Measurements from ENCODE around the gene NDUFA8.
"Not testable (repeated sequence)": the region's sequence is repeated elsewhere in the genome, so short reads cannot be mapped to it uniquely, and the experiment has no call there.

NDUFA8 gene

GRCh38 chr9:122124528-122124927 is 35.1 kb downstream of the NDUFA8 start:
- no peaks in the 10 kb centered on the region for H3K9me3 Mint-ChIP-seq
- no peak overlapping the region for H3K4me3 Mint-ChIP-seq
- no peak overlapping the region for H3K27ac Mint-ChIP-seq
- peaks cover 25% of the 10 kb centered on the region for H3K27me3 Mint-ChIP-seq
- H3K4me1 Mint-ChIP-seq (ENCODE audit: low read depth), result peaks cover 16% of the 10 kb centered on the region
- H3K36me3 Mint-ChIP-seq (ENCODE audit: low read depth), result no peaks in the 10 kb centered on the region

- no peak overlapping the region for H3K4me3 Mint-ChIP-seq
- H3K4me1 Mint-ChIP-seq (ENCODE audit: low read depth), result peaks cover 16% of the 10 kb centered on the region
- H3K27ac Mint-ChIP-seq, result no peak overlapping the region
- H3K27me3 Mint-ChIP-seq, result peaks cover 25% of the 10 kb centered on the region
- H3K36me3 Mint-ChIP-seq (ENCODE audit: low read depth), result no peaks in the 10 kb centered on the region
- no peaks in the 10 kb centered on the region for H3K9me3 Mint-ChIP-seq
Measured at GRCh38 chr9:122124048-122124447, 35.5 kb downstream of the NDUFA8 start.

GRCh38 chr9:122122903-122123632 is 36.5 kb downstream of the NDUFA8 start:
- no peak overlapping the region for H3K4me3 Mint-ChIP-seq
- no peak overlapping the region for H3K27ac Mint-ChIP-seq
- H3K27me3 Mint-ChIP-seq, result peaks cover 25% of the 10 kb centered on the region
- no peaks in the 10 kb centered on the region for H3K36me3 Mint-ChIP-seq (ENCODE audit: low read depth)
- H3K4me1 Mint-ChIP-seq (ENCODE audit: low read depth), result peaks cover 16% of the 10 kb centered on the region
- H3K9me3 Mint-ChIP-seq, result no peaks in the 10 kb centered on the region

- no peak overlapping the region for H3K27ac Mint-ChIP-seq
- no peaks in the 10 kb centered on the region for H3K9me3 Mint-ChIP-seq
- H3K4me1 Mint-ChIP-seq (ENCODE audit: low read depth), result peaks cover 15% of the 10 kb centered on the region
- H3K27me3 Mint-ChIP-seq, result peaks cover 20% of the 10 kb centered on the region
- H3K36me3 Mint-ChIP-seq (ENCODE audit: low read depth), result no peaks in the 10 kb centered on the region
- no peak overlapping the region for H3K4me3 Mint-ChIP-seq
Measured at GRCh38 chr9:122122468-122122867, 37.1 kb downstream of the NDUFA8 start.

- H3K4me3 Mint-ChIP-seq, result no peak overlapping the region
- H3K27me3 Mint-ChIP-seq, result peaks cover 17% of the 10 kb centered on the region
- H3K4me1 Mint-ChIP-seq (ENCODE audit: low read depth), result peaks cover 12% of the 10 kb centered on the region
- no peak overlapping the region for H3K27ac Mint-ChIP-seq
- H3K9me3 Mint-ChIP-seq, result no peaks in the 10 kb centered on the region
- no peaks in the 10 kb centered on the region for H3K36me3 Mint-ChIP-seq (ENCODE audit: low read depth)
Measured at GRCh38 chr9:122121931-122122330, 37.6 kb downstream of the NDUFA8 start.

- H3K27me3 Mint-ChIP-seq, result peaks cover 14% of the 10 kb centered on the region
- H3K9me3 Mint-ChIP-seq, result no peaks in the 10 kb centered on the region
- no peak overlapping the region for H3K27ac Mint-ChIP-seq
- peaks cover 9% of the 10 kb centered on the region for H3K4me1 Mint-ChIP-seq (ENCODE audit: low read depth)
- no peak overlapping the region for H3K4me3 Mint-ChIP-seq
- H3K36me3 Mint-ChIP-seq (ENCODE audit: low read depth), result no peaks in the 10 kb centered on the region
Measured at GRCh38 chr9:122121391-122121790, 38.2 kb downstream of the NDUFA8 start.

- Mint-ChIP-seq H3K4me1 (ENCODE audit: low read depth) (peaks cover 5% of the 10 kb centered on the region), H3K27ac (no peak overlapping the region), H3K27me3 (peaks cover 9% of the 10 kb centered on the region), H3K4me3 (no peak overlapping the region), H3K9me3 (no peaks in the 10 kb centered on the region), H3K36me3 (ENCODE audit: low read depth) (no peaks in the 10 kb centered on the region)
Measured at GRCh38 chr9:122120316-122121071, 39.1 kb downstream of the NDUFA8 start.

- no peak overlapping the region for H3K4me3 Mint-ChIP-seq
- no peaks in the 10 kb centered on the region for H3K36me3 Mint-ChIP-seq (ENCODE audit: low read depth)
- H3K9me3 Mint-ChIP-seq, result no peaks in the 10 kb centered on the region
- H3K27ac Mint-ChIP-seq, result no peak overlapping the region
- no peaks in the 10 kb centered on the region for H3K4me1 Mint-ChIP-seq (ENCODE audit: low read depth)
- H3K27me3 Mint-ChIP-seq, result peaks cover 3% of the 10 kb centered on the region
Measured at GRCh38 chr9:122119721-122120120, 39.9 kb downstream of the NDUFA8 start.

- H3K36me3 Mint-ChIP-seq (ENCODE audit: low read depth), result no peaks in the 10 kb centered on the region
- H3K4me3 Mint-ChIP-seq, result no peak overlapping the region
- peaks cover 3% of the 10 kb centered on the region for H3K27me3 Mint-ChIP-seq
- H3K9me3 Mint-ChIP-seq, result no peaks in the 10 kb centered on the region
- H3K27ac Mint-ChIP-seq, result no peak overlapping the region
- no peaks in the 10 kb centered on the region for H3K4me1 Mint-ChIP-seq (ENCODE audit: low read depth)
Measured at GRCh38 chr9:122119166-122119521, 40.4 kb downstream of the NDUFA8 start.

GRCh38 chr9:122118343-122119165 is 41.0 kb downstream of the NDUFA8 start:
- no peaks in the 10 kb centered on the region for H3K9me3 Mint-ChIP-seq
- H3K27ac Mint-ChIP-seq, result no peak overlapping the region
- H3K27me3 Mint-ChIP-seq, result peaks cover 3% of the 10 kb centered on the region
- no peaks in the 10 kb centered on the region for H3K4me1 Mint-ChIP-seq (ENCODE audit: low read depth)
- H3K4me3 Mint-ChIP-seq, result no peak overlapping the region
- H3K36me3 Mint-ChIP-seq (ENCODE audit: low read depth), result no peaks in the 10 kb centered on the region

- H3K36me3 Mint-ChIP-seq (ENCODE audit: low read depth); H3K4me3 Mint-ChIP-seq; H3K27me3 Mint-ChIP-seq; H3K27ac Mint-ChIP-seq; H3K9me3 Mint-ChIP-seq; H3K4me1 Mint-ChIP-seq (ENCODE audit: low read depth): not testable (repeated sequence)
Measured at GRCh38 chr9:122117241-122117640, 42.3 kb downstream of the NDUFA8 start.

GRCh38 chr9:122116448-122117173 is 43.0 kb downstream of the NDUFA8 start:
- H3K27ac Mint-ChIP-seq, result no peak overlapping the region
- H3K36me3 Mint-ChIP-seq (ENCODE audit: low read depth), result no peaks in the 10 kb centered on the region
- H3K4me3 Mint-ChIP-seq, result no peak overlapping the region
- H3K27me3 Mint-ChIP-seq, result no peaks in the 10 kb centered on the region
- no peaks in the 10 kb centered on the region for H3K4me1 Mint-ChIP-seq (ENCODE audit: low read depth)
- H3K9me3 Mint-ChIP-seq, result no peaks in the 10 kb centered on the region

- Mint-ChIP-seq H3K27me3 (no peaks in the 10 kb centered on the region), H3K36me3 (ENCODE audit: low read depth) (no peaks in the 10 kb centered on the region), H3K9me3 (no peaks in the 10 kb centered on the region), H3K4me3 (no peak overlapping the region), H3K4me1 (ENCODE audit: low read depth) (no peaks in the 10 kb centered on the region), H3K27ac (no peak overlapping the region)
Measured at GRCh38 chr9:122116040-122116439, 43.5 kb downstream of the NDUFA8 start.

- no peaks in the 10 kb centered on the region for H3K4me1 Mint-ChIP-seq (ENCODE audit: low read depth)
- no peak overlapping the region for H3K27ac Mint-ChIP-seq
- H3K27me3 Mint-ChIP-seq, result no peaks in the 10 kb centered on the region
- no peak overlapping the region for H3K4me3 Mint-ChIP-seq
- H3K36me3 Mint-ChIP-seq (ENCODE audit: low read depth), result no peaks in the 10 kb centered on the region
- no peaks in the 10 kb centered on the region for H3K9me3 Mint-ChIP-seq
Measured at GRCh38 chr9:122115176-122116035, 44.2 kb downstream of the NDUFA8 start.
